H9 (cell line): ENCODE measurements around the gene MAGED1. TPM values are rescaled to one million over a fixed set of nuclear protein-coding genes. Genes with fewer than 3 reads are reported as not detected.

ENCODE experiments used
- DNase-seq: peaks from one replicate; pipeline ENCODE4 v3.0.0-alpha.2; 2017
- H2AFZ ChIP-seq: one replicate; pipeline ENCODE4 v1.6.1; 2013; ENCODE audit warnings: mild to moderate bottlenecking, low read length, control low read depth, moderate library complexity
- H2AK5ac ChIP-seq: 2 replicates; pipeline ENCODE4 v1.6.1; 2013; ENCODE audit warnings: low read length, control low read depth, mixed read lengths; ENCODE audit not compliant: insufficient read length
- H2BK120ac ChIP-seq: one replicate; pipeline ENCODE4 v1.6.1; 2013; ENCODE audit warnings: low read depth, mild to moderate bottlenecking, low read length, control low read depth, inconsistent platforms; ENCODE audit not compliant: poor library complexity, severe bottlenecking
- H2BK12ac ChIP-seq: 2 replicates; pipeline ENCODE4 v1.6.1; 2013; ENCODE audit warnings: low read length, control low read depth, mixed read lengths, low read depth; ENCODE audit not compliant: insufficient read length
- H2BK15ac ChIP-seq: 2 replicates; pipeline ENCODE4 v1.6.1; 2013; ENCODE audit warnings: low read depth, low read length, control low read depth
- H2BK20ac ChIP-seq: one replicate; pipeline ENCODE4 v1.6.1; 2013; ENCODE audit warnings: low read depth, mild to moderate bottlenecking, low read length, control low read depth, inconsistent platforms; ENCODE audit not compliant: poor library complexity, severe bottlenecking
- H2BK5ac ChIP-seq: 2 replicates; pipeline ENCODE4 v1.6.1; 2013; ENCODE audit warnings: low read length, control low read depth, mixed read lengths; ENCODE audit not compliant: insufficient read length
- H3K14ac ChIP-seq: 2 replicates; pipeline ENCODE4 v1.6.1; 2013; ENCODE audit warnings: low read length, control low read depth; ENCODE audit not compliant: insufficient read depth
- H3K18ac ChIP-seq: 2 replicates; pipeline ENCODE4 v1.6.1; 2013; ENCODE audit warnings: low read depth, mild to moderate bottlenecking, mixed read lengths, low read length, control low read depth; ENCODE audit not compliant: insufficient read length
- H3K23ac ChIP-seq: 2 replicates; pipeline ENCODE4 v1.6.1; 2013; ENCODE audit warnings: low read length, control low read depth, mixed read lengths, low read depth; ENCODE audit not compliant: insufficient read length
- H3K23me2 ChIP-seq: 2 replicates; pipeline ENCODE4 v1.6.1; 2013; ENCODE audit warnings: low read depth, mild to moderate bottlenecking, mixed read lengths, low read length, control low read depth; ENCODE audit not compliant: insufficient read length, poor library complexity, severe bottlenecking
- H3K27ac ChIP-seq: 2 replicates; pipeline ENCODE4 v1.5.1; 2013; ENCODE audit warnings: low read length, control low read depth, mixed read lengths, low read depth; ENCODE audit not compliant: insufficient read length
- H3K27me3 ChIP-seq: 2 replicates; pipeline ENCODE4 v1.6.1; 2013; ENCODE audit warnings: low read length, control low read depth, inconsistent platforms; ENCODE audit not compliant: insufficient read depth
- H3K4ac ChIP-seq: 2 replicates; pipeline ENCODE4 v1.6.1; 2013; ENCODE audit warnings: low read depth, mild to moderate bottlenecking, control low read depth, inconsistent platforms, low read length, moderate library complexity
- H3K4me1 ChIP-seq: 2 replicates; pipeline ENCODE4 v1.6.1; 2013; ENCODE audit warnings: low read length, control low read depth, inconsistent platforms; ENCODE audit not compliant: insufficient read depth
- H3K4me2 ChIP-seq: 2 replicates; pipeline ENCODE4 v1.6.1; 2013; ENCODE audit warnings: low read length, control low read depth, mixed read lengths; ENCODE audit not compliant: insufficient read length, insufficient read depth
- H3K56ac ChIP-seq: 2 replicates; pipeline ENCODE4 v1.6.1; 2013; ENCODE audit warnings: low read depth, mild to moderate bottlenecking, mixed read lengths, low read length, control low read depth; ENCODE audit not compliant: insufficient read length
- H3K79me1 ChIP-seq: 2 replicates; pipeline ENCODE4 v1.6.1; 2013; ENCODE audit warnings: low read depth, mild to moderate bottlenecking, moderate library complexity, low read length, control low read depth, inconsistent platforms; ENCODE audit not compliant: insufficient read depth, poor library complexity, severe bottlenecking
- H3K79me2 ChIP-seq: 2 replicates; pipeline ENCODE4 v1.6.1; 2013; ENCODE audit warnings: low read length, control low read depth, inconsistent platforms; ENCODE audit not compliant: insufficient read depth
- H3K9ac ChIP-seq: 2 replicates; pipeline ENCODE4 v1.6.1; 2013; ENCODE audit warnings: low read length, control low read depth, mixed read lengths; ENCODE audit not compliant: insufficient read length; ENCODE audit errors: extremely low read depth
- H3K9me3 ChIP-seq: one replicate; pipeline ENCODE4 v1.6.1; 2013; ENCODE audit warnings: low read depth, low read length, inconsistent platforms; ENCODE audit not compliant: control insufficient read depth
- H3T11ph ChIP-seq: one replicate; pipeline ENCODE4 v1.6.1; 2013; ENCODE audit warnings: mild to moderate bottlenecking, low read length, control low read depth, inconsistent platforms
- H4K20me1 ChIP-seq: one replicate; pipeline ENCODE4 v1.6.1; 2013; ENCODE audit not compliant: control insufficient read depth, insufficient read length, insufficient read depth
- H4K5ac ChIP-seq: 2 replicates; pipeline ENCODE4 v1.6.1; 2013; ENCODE audit warnings: low read depth, mild to moderate bottlenecking, mixed read lengths, low read length, control low read depth; ENCODE audit not compliant: insufficient read length
- H4K8ac ChIP-seq: replicated peaks from 2 replicates; pipeline ENCODE4 v1.6.1; 2013; ENCODE audit warnings: low read length, control low read depth, mixed read lengths, low read depth; ENCODE audit not compliant: insufficient read length
- H4K91ac ChIP-seq: 2 replicates; pipeline ENCODE4 v1.6.1; 2013; ENCODE audit warnings: low read depth, mild to moderate bottlenecking, moderate library complexity, mixed read lengths, low read length, control low read depth; ENCODE audit not compliant: insufficient read length
- H3K27ac Mint-ChIP-seq, 3 experiments: 2 replicates in 2 of 3; 3 replicates in 1 of 3; pipeline ENCODE4 v1.8.0; 2020 to 2021; ENCODE audit warnings: mixed read lengths in 3 of 3, mild to moderate bottlenecking in 1 of 3, moderate library complexity in 1 of 3
- H3K27me3 Mint-ChIP-seq: 2 replicates; pipeline ENCODE4 v1.8.0; 2021; ENCODE audit warnings: low read depth, mild to moderate bottlenecking, moderate library complexity, mixed read lengths
- H3K36me3 Mint-ChIP-seq, 3 experiments: 2 replicates in 2 of 3; 3 replicates in 1 of 3; pipeline ENCODE4 v1.8.0; 2020 to 2021; ENCODE audit warnings: low read depth in 3 of 3, mixed read lengths in 3 of 3; ENCODE audit not compliant: insufficient read depth in 1 of 3
- H3K4me1 Mint-ChIP-seq, 2 experiments: 2 replicates each; pipeline ENCODE4 v1.8.0; 2020; ENCODE audit warnings: mixed read lengths in 2 of 2
- H3K4me3 Mint-ChIP-seq, 2 experiments: 2 replicates in 1 of 2; 3 replicates in 1 of 2; pipeline ENCODE4 v1.8.0; 2020 to 2021; ENCODE audit warnings: mild to moderate bottlenecking in 2 of 2, mixed read lengths in 2 of 2, moderate library complexity in 1 of 2
- H3K9me3 Mint-ChIP-seq, 2 experiments: 2 replicates in 1 of 2; 3 replicates in 1 of 2; pipeline ENCODE4 v1.8.0; 2020; ENCODE audit warnings: mild to moderate bottlenecking in 2 of 2, mixed read lengths in 2 of 2, moderate library complexity in 1 of 2
- CTCF ChIP-seq: fragments of 200-600 bp; sonication (generic); conservative IDR thresholded peaks from 3 replicates; pipeline ENCODE4 v1.8.0; 2021; ENCODE audit warnings: antibody characterized with exemption, mild to moderate bottlenecking
- WGBS: extraction: QIAGEN DNeasy Blood & Tissue Kit; methylation state at CpG from one replicate; pipeline ENCODE4 v1.1.7; 2013; ENCODE audit warnings: missing lambda C conversion rate, low lambda C conversion rate, mixed read lengths; ENCODE audit not compliant: insufficient read length; ENCODE audit errors: extremely low coverage; 5-methylcytosine and 5-hydroxymethylcytosine counted together
- total RNA-seq: library from RNA; stranded (reverse); gene quantifications from 2 replicates; pipeline ENCODE4 v1.2.1, GENCODE V29; 2021

Gene MAGED1
- total RNA-seq, 1 experiment from 2014 or later = 163 TPM

GRCh38 chrX:51852621-51853020, 40.8 kb upstream of the MAGED1 start:
- no peaks in the 10 kb centered on the region for H3K23me2 ChIP-seq
- no peak overlapping the region for H4K91ac ChIP-seq
- Mint-ChIP-seq H3K27ac (peak overlapping the region in 2 of 3 experiments; percentile 97 to 98; a peak in 4 of 7 replicates), H3K27me3 (no peaks in the 10 kb centered on the region), H3K9me3 (peaks cover 65 to 70% of the 10 kb centered on the region in 2 experiments), H3K36me3 (peaks cover 24 to 34% (median 28%) of the 10 kb centered on the region in 3 experiments), H3K4me1 (peaks cover 54 to 57% of the 10 kb centered on the region in 2 experiments), H3K4me3 (peak overlapping the region; percentile 4 to 29; a peak in 3 of 5 replicates)
- peaks cover 26% of the 10 kb centered on the region for H3K9me3 ChIP-seq
- TF ChIP-seq CTCF = no peak
- no peak for DNase-seq
- H4K20me1 ChIP-seq = no peaks in the 10 kb centered on the region
- H3K79me2 ChIP-seq = peaks cover 7% of the 10 kb centered on the region; the same call in 1 of the 2 replicates
- peak overlapping the region; percentile 58 for H3K9ac ChIP-seq
- H3K14ac ChIP-seq = no peak overlapping the region
- no peak overlapping the region for H2BK5ac ChIP-seq
- H2BK15ac ChIP-seq = no peak overlapping the region
- H4K5ac ChIP-seq = no peak overlapping the region
- peak overlapping the region; percentile 85 for H3K27ac ChIP-seq
- H3K4me2 ChIP-seq = peak overlapping the region; percentile 40
- H2BK20ac ChIP-seq = no peak overlapping the region
- H3K4ac ChIP-seq = no peak overlapping the region
- no peak overlapping the region for H2BK12ac ChIP-seq
- H2BK120ac ChIP-seq = no peak overlapping the region
- H3K56ac ChIP-seq = no peak overlapping the region
- no peak overlapping the region for H2AK5ac ChIP-seq
- no peak overlapping the region for H3T11ph ChIP-seq
- no peak overlapping the region for H3K18ac ChIP-seq
- H2AFZ ChIP-seq = no peak overlapping the region
- no CpG with 5 or more reads among the region's 3 CpGs for WGBS
- no peaks in the 10 kb centered on the region for H3K27me3 ChIP-seq
- no peaks in the 10 kb centered on the region for H3K79me1 ChIP-seq
- peaks cover 4% of the 10 kb centered on the region; the same call in 1 of the 2 replicates for H3K4me1 ChIP-seq
- H3K23ac ChIP-seq = no peak overlapping the region
- H4K8ac ChIP-seq = no peak overlapping the region
